ENCODE measurements around the gene TCTN2.

The TCTN2 gene

DNA sequence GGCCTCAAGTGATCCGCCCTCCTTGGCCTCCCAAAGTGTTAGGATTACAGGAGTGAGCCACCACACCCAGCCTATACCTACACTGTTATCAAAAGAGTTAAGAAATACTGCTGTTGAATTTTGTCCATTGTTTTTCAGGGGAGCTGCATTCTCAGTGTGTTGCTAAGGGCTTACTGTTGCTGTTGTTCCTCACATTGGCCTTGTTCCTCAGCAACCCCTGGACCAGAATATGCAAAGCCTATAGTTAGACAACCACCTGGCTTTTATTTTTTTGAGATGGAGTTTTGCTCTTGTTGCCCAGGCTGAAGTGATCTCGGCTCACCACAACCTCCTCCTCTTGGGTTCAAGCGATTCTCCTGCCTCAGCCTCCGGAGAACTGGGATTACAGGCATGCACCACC, 36.6 kb downstream of the TCTN2 start:
- peaks cover 17% of the 10 kb centered on the region for H3K36me3 Mint-ChIP-seq (ENCODE audit: insufficient read depth)
- H3K9me3 Mint-ChIP-seq = no peaks in the 10 kb centered on the region
- H3K27me3 Mint-ChIP-seq = no peaks in the 10 kb centered on the region
- ATAC-seq (replicated peaks) = no peak
- H3K27ac Mint-ChIP-seq = no peak overlapping the region
- H3K4me1 Mint-ChIP-seq (ENCODE audit: low read depth in 2 of 2) = peaks cover 4 to 5% of the 10 kb centered on the region in 2 donors
- DNase-seq = no peak
- no peak overlapping the region for H3K4me3 Mint-ChIP-seq

DNA sequence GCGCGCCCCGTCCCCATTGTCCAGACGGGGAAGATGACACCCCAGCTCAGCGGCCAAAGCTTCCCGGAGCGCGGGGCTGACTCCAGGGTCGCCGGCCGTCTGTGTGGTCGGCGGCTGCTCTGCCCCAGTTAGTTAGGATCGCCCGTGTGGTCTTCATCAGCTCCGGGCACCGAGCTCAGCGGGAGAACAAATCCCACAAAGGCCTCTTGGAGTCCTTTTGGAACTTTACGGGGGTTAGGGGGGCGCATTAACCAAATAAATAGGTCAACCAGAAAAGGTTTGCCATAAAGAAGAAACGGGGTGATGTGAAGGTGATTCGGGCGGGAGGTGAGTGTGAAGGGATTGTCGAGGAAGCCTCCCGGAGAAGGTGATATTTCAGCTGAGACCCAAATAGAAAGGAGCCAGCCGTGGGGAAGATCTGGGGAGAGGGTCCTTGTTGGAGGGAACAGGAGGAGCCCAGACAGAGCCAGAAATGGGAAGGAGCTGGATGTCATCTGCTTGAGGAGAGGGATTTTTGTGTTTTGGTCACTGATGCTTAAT, 41.9 kb downstream of the TCTN2 start:
- Mint-ChIP-seq H3K36me3 (ENCODE audit: insufficient read depth) (peaks cover 33% of the 10 kb centered on the region), H3K9me3 (no peaks in the 10 kb centered on the region), H3K27ac (peak overlapping the region; percentile 65 to 74), H3K4me3 (peak overlapping the region; percentile 80 to 84), H3K4me1 (ENCODE audit: low read depth in 2 of 2) (peaks cover 23 to 30% of the 10 kb centered on the region in 2 donors), H3K27me3 (no peaks in the 10 kb centered on the region)
- ATAC-seq (replicated peaks) = no peak
- DNase-seq = no peak

- Mint-ChIP-seq H3K4me1 (ENCODE audit: low read depth in 2 of 2) (peaks cover 23 to 30% of the 10 kb centered on the region in 2 donors), H3K27me3 (no peaks in the 10 kb centered on the region), H3K36me3 (ENCODE audit: insufficient read depth) (peaks cover 33% of the 10 kb centered on the region), H3K27ac (peak overlapping the region; percentile 65 to 74), H3K9me3 (no peaks in the 10 kb centered on the region), H3K4me3 (peak overlapping the region; percentile 80 to 84)
- DNase-seq (no peak), ATAC-seq (replicated peaks) (no peak)
Measured at GRCh38 chr12:123713398-123713797, 42.5 kb downstream of the TCTN2 start.

DNA sequence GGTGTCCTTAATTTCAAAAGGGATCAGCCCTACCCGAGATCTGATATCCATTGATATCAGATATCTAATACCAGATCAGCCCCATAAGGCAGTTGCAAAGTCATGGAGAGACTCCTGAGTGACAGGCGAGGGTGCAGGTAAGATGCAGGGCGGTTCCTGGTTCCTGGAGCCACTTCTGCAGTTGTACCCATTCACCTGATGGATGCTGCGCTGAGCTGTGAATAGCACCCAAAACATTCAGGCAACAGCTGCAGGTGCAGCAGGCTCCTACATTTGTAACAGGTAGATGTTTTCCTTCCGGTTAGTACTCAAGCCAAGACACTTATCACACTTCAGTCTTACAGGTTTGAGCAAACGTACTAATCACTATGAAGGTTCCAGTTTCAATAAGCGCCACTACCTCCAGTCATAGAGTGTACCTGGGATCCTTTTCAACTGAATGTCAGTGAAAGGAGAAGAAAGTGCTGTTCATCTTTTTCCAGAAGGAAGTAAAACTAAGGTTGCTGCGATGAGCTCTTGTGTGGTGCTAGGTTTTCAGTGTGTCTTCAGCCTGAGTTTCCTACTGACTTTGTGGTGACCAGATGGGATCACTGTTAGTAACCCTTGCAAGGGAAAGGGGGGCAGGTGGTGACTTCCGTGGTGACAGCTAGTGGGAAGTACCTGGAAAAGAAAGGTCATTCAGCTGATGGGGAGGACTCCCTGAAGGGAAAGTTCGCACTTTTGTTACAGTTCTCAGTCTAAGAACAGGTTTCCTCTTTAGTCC, 43.1 kb downstream of the TCTN2 start:
- peak overlapping the region; percentile 80 to 84 for H3K4me3 Mint-ChIP-seq
- no peaks in the 10 kb centered on the region for H3K27me3 Mint-ChIP-seq
- no peaks in the 10 kb centered on the region for H3K9me3 Mint-ChIP-seq
- DNase-seq (no peak), ATAC-seq (replicated peaks) (no peak)
- peak overlapping the region; percentile 74 for H3K27ac Mint-ChIP-seq
- H3K36me3 Mint-ChIP-seq (ENCODE audit: insufficient read depth) = peaks cover 33% of the 10 kb centered on the region
- peaks cover 23 to 30% of the 10 kb centered on the region in 2 donors for H3K4me1 Mint-ChIP-seq (ENCODE audit: low read depth in 2 of 2)

DNA sequence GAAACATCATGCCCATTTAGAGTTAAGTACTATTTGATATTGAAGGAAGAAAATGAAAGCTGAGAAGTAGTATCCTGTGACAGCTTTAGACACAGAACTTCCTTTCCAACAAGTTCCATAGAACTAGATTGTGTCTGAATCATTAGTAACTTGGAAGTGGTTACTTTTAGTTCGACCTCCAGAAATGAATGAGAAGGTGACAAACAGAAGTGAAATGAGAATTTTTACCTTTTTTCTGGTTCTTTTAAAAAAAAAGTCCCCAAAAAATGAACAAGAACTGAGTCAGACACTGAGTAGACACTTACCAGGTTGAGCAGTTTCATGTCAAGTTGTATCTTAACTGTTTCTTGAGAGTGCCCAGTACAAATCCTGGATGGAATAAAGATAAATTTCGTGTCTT, 44.3 kb downstream of the TCTN2 start:
- no peak for DNase-seq
- peaks cover 26 to 36% of the 10 kb centered on the region in 2 donors for H3K4me1 Mint-ChIP-seq (ENCODE audit: low read depth in 2 of 2)
- peak overlapping the region in 1 of 2 donors; percentile 74 for H3K27ac Mint-ChIP-seq
- H3K9me3 Mint-ChIP-seq = no peaks in the 10 kb centered on the region
- H3K36me3 Mint-ChIP-seq (ENCODE audit: insufficient read depth) = peaks cover 37% of the 10 kb centered on the region
- no peak for ATAC-seq (replicated peaks)
- no peaks in the 10 kb centered on the region for H3K27me3 Mint-ChIP-seq
- H3K4me3 Mint-ChIP-seq = peak overlapping the region in 1 of 2 donors; percentile 36

- H3K27me3 Mint-ChIP-seq = no peaks in the 10 kb centered on the region
- ATAC-seq (replicated peaks) (no peak), DNase-seq (no peak)
- H3K36me3 Mint-ChIP-seq (ENCODE audit: insufficient read depth) = peaks cover 27% of the 10 kb centered on the region
- peaks cover 22 to 32% of the 10 kb centered on the region in 2 donors for H3K4me1 Mint-ChIP-seq (ENCODE audit: low read depth in 2 of 2)
- H3K9me3 Mint-ChIP-seq = no peaks in the 10 kb centered on the region
- no peak overlapping the region for H3K4me3 Mint-ChIP-seq
- H3K27ac Mint-ChIP-seq = no peak overlapping the region
Measured at GRCh38 chr12:123717350-123717749, 46.4 kb downstream of the TCTN2 start.

DNA sequence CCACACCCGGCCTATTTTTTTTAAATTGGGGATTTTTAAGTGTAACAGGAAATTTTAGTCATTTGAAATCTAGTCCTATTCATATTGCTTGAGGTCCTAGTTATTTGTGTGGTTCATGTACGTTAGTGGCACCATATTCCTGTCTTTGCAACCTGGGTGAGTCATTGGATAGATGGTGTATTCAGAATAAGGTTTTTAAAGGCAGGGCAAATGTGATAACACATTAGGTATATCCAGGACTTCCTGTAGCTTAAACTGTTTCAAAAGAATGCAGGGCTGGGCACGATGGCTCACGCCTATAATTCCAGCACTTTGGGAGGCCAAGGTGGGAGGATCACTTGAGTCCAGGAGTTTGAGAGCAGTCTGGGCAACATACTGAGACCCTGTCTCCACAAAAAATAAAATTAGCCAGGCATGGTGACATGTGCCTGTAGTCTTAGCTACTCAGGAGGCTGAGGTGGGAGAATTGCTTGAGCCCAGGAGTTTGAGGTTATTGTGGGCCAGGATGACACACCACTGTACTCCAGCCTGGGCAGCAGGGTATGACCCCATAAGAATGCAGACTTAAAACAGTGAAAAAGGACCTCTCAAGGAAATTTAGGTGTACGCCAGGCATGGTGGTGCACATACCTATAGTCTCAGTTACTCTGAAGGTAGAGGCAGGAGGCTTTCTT, 49.4 kb downstream of the TCTN2 start:
- H3K27ac Mint-ChIP-seq = peak overlapping the region; percentile 59 to 90
- no peak for ATAC-seq (replicated peaks)
- DNase-seq = no peak

GRCh38 chr12:123721245-123721644, 50.3 kb downstream of the TCTN2 start:
- no peaks in the 10 kb centered on the region for H3K27me3 Mint-ChIP-seq
- DNase-seq (no peak), ATAC-seq (replicated peaks) (no peak)
- H3K4me3 Mint-ChIP-seq = no peak overlapping the region
- H3K36me3 Mint-ChIP-seq (ENCODE audit: insufficient read depth) = peaks cover 46% of the 10 kb centered on the region
- H3K9me3 Mint-ChIP-seq = no peaks in the 10 kb centered on the region
- no peak overlapping the region for H3K27ac Mint-ChIP-seq
- peaks cover 2 to 6% of the 10 kb centered on the region in 2 donors for H3K4me1 Mint-ChIP-seq (ENCODE audit: low read depth in 2 of 2)

More for the DNA sequence above, 49.4 kb downstream of the TCTN2 start:
- H3K4me3 Mint-ChIP-seq = no peak overlapping the region
- peaks cover 38% of the 10 kb centered on the region for H3K36me3 Mint-ChIP-seq (ENCODE audit: insufficient read depth)
- peaks cover 2 to 6% of the 10 kb centered on the region in 2 donors for H3K4me1 Mint-ChIP-seq (ENCODE audit: low read depth in 2 of 2)
- no peaks in the 10 kb centered on the region for H3K27me3 Mint-ChIP-seq
- H3K9me3 Mint-ChIP-seq = no peaks in the 10 kb centered on the region

DNA sequence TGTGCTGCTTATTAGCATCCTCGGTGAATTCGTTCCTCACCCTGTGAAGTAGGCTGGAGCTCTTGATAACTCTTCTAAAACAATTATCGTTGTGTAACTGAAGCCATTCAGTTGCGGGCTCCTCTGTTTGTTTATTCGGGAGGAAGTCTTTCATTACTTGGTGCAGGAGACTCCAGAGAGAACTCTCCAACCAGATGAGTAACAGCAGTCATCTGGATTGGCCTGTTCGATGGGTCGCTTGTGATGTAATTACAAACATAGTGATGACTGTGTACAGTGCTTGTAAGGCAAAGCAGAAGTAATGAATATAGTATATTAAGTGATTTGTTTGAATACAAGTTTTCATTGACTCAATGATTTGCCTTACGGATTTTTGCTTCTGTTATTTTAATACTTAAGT, 52.1 kb downstream of the TCTN2 start:
- no peaks in the 10 kb centered on the region for H3K27me3 Mint-ChIP-seq
- no peaks in the 10 kb centered on the region for H3K9me3 Mint-ChIP-seq
- H3K4me3 Mint-ChIP-seq = no peak overlapping the region
- no peak for ATAC-seq (replicated peaks)
- H3K27ac Mint-ChIP-seq = no peak overlapping the region
- no peak for DNase-seq
- peaks cover 2 to 6% of the 10 kb centered on the region in 2 donors for H3K4me1 Mint-ChIP-seq (ENCODE audit: low read depth in 2 of 2)
- H3K36me3 Mint-ChIP-seq (ENCODE audit: insufficient read depth) = peaks cover 60% of the 10 kb centered on the region

DNA sequence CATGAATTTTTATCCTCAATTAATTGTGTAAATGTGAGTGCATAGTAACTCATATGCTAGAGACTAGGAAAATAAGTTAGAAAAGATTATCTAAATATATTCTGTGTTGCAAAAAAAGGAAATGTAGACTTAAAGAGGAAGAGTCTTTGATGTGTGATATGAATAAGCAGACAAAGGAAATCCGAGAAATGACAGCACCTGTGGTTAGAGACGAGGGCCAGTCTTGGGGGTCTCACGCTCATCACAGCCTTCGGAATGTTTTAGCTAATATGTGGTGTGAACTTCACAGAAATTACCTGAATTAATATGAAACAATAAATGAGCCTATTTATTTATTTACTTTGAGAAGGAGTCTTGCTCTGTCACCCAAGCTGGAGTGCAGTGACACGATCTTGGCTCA, 52.9 kb downstream of the TCTN2 start:
- peaks cover 2 to 6% of the 10 kb centered on the region in 2 donors for H3K4me1 Mint-ChIP-seq (ENCODE audit: low read depth in 2 of 2)
- ATAC-seq (replicated peaks) (no peak), DNase-seq (no peak)
- H3K36me3 Mint-ChIP-seq (ENCODE audit: insufficient read depth) = peaks cover 68% of the 10 kb centered on the region
- H3K27me3 Mint-ChIP-seq = no peaks in the 10 kb centered on the region
- H3K9me3 Mint-ChIP-seq = no peaks in the 10 kb centered on the region
- peak overlapping the region in 1 of 2 donors; percentile 12 for H3K27ac Mint-ChIP-seq
- H3K4me3 Mint-ChIP-seq = no peak overlapping the region

- ATAC-seq (replicated peaks) (no peak), DNase-seq (no peak)
- H3K9me3 Mint-ChIP-seq = no peaks in the 10 kb centered on the region
- H3K4me1 Mint-ChIP-seq (ENCODE audit: low read depth in 2 of 2) = peaks cover 0 to 2% of the 10 kb centered on the region in 2 donors
- H3K36me3 Mint-ChIP-seq (ENCODE audit: insufficient read depth) = peaks cover 85% of the 10 kb centered on the region
- no peaks in the 10 kb centered on the region for H3K27me3 Mint-ChIP-seq
- H3K27ac Mint-ChIP-seq = no peak overlapping the region
- no peak overlapping the region for H3K4me3 Mint-ChIP-seq
Measured at GRCh38 chr12:123726244-123726643, 55.3 kb downstream of the TCTN2 start.

- peaks cover 2 to 5% of the 10 kb centered on the region in 2 donors for H3K4me1 Mint-ChIP-seq (ENCODE audit: low read depth in 2 of 2)
- H3K9me3 Mint-ChIP-seq = no peaks in the 10 kb centered on the region
- no peak for ATAC-seq (replicated peaks)
- no peak overlapping the region for H3K27ac Mint-ChIP-seq
- no peak overlapping the region for H3K4me3 Mint-ChIP-seq
- DNase-seq = no peak
- H3K36me3 Mint-ChIP-seq (ENCODE audit: insufficient read depth) = peaks cover 80% of the 10 kb centered on the region
- H3K27me3 Mint-ChIP-seq = no peaks in the 10 kb centered on the region
Measured at GRCh38 chr12:123726962-123727361, 56.0 kb downstream of the TCTN2 start.

DNA sequence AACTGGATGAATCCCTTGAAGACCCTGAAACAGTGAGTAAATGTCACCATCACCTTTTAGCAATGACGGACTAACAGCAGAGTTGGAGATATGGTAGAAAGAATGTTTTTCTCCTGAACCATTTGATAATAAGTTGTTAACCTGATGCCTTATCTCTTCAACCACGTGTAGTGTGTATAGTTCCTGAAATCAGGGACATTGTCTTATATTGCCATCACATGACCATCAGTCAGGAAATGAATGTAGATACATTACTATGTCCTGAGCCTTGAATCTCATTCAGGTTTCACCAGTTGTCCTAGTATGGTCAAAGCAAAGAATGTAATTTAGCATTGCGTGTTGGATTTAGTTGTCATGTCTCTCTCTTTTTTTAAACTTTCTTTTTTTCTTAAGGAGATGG, 57.0 kb downstream of the TCTN2 start:
- DNase-seq (no peak), ATAC-seq (replicated peaks) (no peak)
- Mint-ChIP-seq H3K4me1 (ENCODE audit: low read depth in 2 of 2) (peaks cover 2 to 11% of the 10 kb centered on the region in 2 donors), H3K27ac (no peak overlapping the region), H3K36me3 (ENCODE audit: insufficient read depth) (peaks cover 83% of the 10 kb centered on the region), H3K27me3 (no peaks in the 10 kb centered on the region), H3K4me3 (no peak overlapping the region), H3K9me3 (no peaks in the 10 kb centered on the region)

DNA sequence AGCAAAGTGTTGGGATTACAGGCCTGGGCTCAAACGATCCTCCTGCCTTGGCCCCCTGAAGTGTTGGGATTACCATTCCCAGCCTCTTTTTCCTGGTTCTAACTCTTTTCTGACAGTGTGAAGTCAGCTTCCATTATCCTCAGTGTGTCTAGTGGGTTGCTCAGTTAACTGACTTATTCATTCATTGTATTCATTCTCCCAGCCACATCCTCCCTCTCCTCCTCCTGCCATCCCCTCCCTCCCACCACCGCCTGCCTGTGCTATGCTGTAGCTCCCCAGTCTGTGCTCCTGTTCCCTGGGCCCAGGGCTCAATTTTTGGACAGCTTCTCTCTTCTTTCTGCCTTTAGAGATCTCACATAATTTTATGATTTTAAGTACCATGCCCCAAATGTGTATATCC, 60.7 kb downstream of the TCTN2 start:
- Mint-ChIP-seq H3K36me3 (ENCODE audit: insufficient read depth) (peaks cover 88% of the 10 kb centered on the region), H3K4me1 (ENCODE audit: low read depth in 2 of 2) (peaks cover 4 to 11% of the 10 kb centered on the region in 2 donors), H3K27me3 (no peaks in the 10 kb centered on the region), H3K4me3 (no peak overlapping the region), H3K27ac (peak overlapping the region; percentile 29 to 66), H3K9me3 (no peaks in the 10 kb centered on the region)
- DNase-seq = no peak
- ATAC-seq (replicated peaks) = no peak
